ENCODE data around the gene GSTK1. TPM values are rescaled to one million over a fixed set of nuclear protein-coding genes. Genes with fewer than 3 reads are reported as not detected.

Gene GSTK1
- total and polyA plus RNA-seq, 2 of the 8 experiments (the other 6 are each of a cell fraction or from before 2014, with no cell fraction given), result 25.5 to 32.5 TPM

DNA sequence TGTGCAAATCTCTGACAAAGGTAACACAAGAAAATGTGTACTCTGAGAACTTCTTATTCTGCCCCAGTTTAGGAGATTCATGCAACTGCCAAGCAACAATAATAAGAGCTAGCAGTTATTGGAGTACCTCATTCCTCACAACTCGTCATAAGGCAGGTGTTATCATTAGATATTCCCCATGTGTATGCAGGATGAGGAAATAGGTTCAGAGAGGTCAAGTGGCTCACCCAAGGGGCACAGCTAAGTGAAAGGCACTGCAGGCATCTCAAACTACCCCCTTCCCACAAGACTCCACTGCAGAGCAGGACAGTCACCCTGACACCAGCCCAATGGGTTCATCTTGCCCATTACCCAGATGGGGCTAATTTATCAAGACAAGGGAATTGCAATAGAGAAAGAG lies 1.3 kb upstream of the GSTK1 start:
- 86% methylated on average over 1 of the region's 1 CpG; no CpG with 5 or more reads in 1 of the 2 experiments for WGBS, 2 experiments (ENCODE audit: extremely low coverage in 1 of 2, insufficient coverage in 1 of 2, insufficient read length in 1 of 2, insufficient replicate concordance in 2 of 2, low coverage in 1 of 2, low lambda C conversion rate in 2 of 2, missing lambda C conversion rate in 1 of 2)
- H2BK20ac ChIP-seq (ENCODE audit: low read length), result no peak overlapping the region
- H3K23ac ChIP-seq (ENCODE audit: insufficient read length), result no peak overlapping the region
- H3K14ac ChIP-seq (ENCODE audit: insufficient read length), result no peak overlapping the region
- no peak overlapping the region for H3K4ac ChIP-seq (replicated peaks; ENCODE audit: insufficient read length, low read depth, low read length)
- H3K9ac ChIP-seq (replicated peaks in 1 of 4; ENCODE audit: extremely low read depth in 1 of 4, low read depth in 3 of 4, low read length in 3 of 4), result no peak overlapping the region
- CTCF ChIA-PET (ENCODE audit: partially characterized antibody), result interaction anchor here (1.7 to 3.5 kb wide), 2 partner anchors 22 to 44 kb away, joined by 6 to 20 read pairs; no protein-coding TSS in a partner anchor
- no peak overlapping the region for H2BK15ac ChIP-seq (ENCODE audit: low read length)
- no peaks in the 10 kb centered on the region for H3K36me3 ChIP-seq (ENCODE audit: control insufficient read depth in 2 of 4, insufficient read depth in 4 of 4, low read length in 3 of 4)
- no peak overlapping the region for H4K8ac ChIP-seq (ENCODE audit: extremely low read depth, insufficient read depth, low read length)
- no peak overlapping the region for H4K5ac ChIP-seq (ENCODE audit: insufficient read length, low read depth, low read length)
- H3K79me1 ChIP-seq (ENCODE audit: low read depth, low read length), result no peaks in the 10 kb centered on the region
- no peaks in the 10 kb centered on the region for H3K9me3 ChIP-seq (ENCODE audit: insufficient read depth in 2 of 2, low read depth in 1 of 2, low read length in 1 of 2)
- H3K79me2 ChIP-seq (ENCODE audit: control insufficient read depth in 1 of 2, insufficient read depth in 2 of 2, low read length in 2 of 2), result no peaks in the 10 kb centered on the region
- POLR2A ChIA-PET (ENCODE audit: partially characterized antibody), result no interaction called here
- peaks cover 0 to 4% (median 0%) of the 10 kb centered on the region in 4 experiments; a peak in 2 of 7 replicates for H3K4me1 ChIP-seq (replicated peaks in 1 of 4; ENCODE audit: control insufficient read depth in 3 of 4, insufficient read depth in 4 of 4, low read length in 3 of 4)
- no peak overlapping the region for H2BK12ac ChIP-seq (ENCODE audit: low read depth, low read length)
- no peak overlapping the region for H3K4me2 ChIP-seq (ENCODE audit: insufficient read depth in 1 of 2, low read depth in 2 of 2, low read length in 2 of 2)
- no peak overlapping the region for H2BK120ac ChIP-seq (replicated peaks; ENCODE audit: low read depth, low read length)
- H2AK5ac ChIP-seq (ENCODE audit: low read depth, low read length), result no peak overlapping the region
- no peak overlapping the region for H3K56ac ChIP-seq (replicated peaks; ENCODE audit: insufficient read length, low read depth, low read length)
- H2BK5ac ChIP-seq (ENCODE audit: low read depth, low read length), result no peak overlapping the region
- no peak overlapping the region for H4K91ac ChIP-seq (replicated peaks; ENCODE audit: insufficient read length, low read length)
- H3K27ac ChIP-seq (ENCODE audit: low read depth, low read length), result no peak overlapping the region
- FAIRE-seq (no peak), DNase-seq (ENCODE audit: low read depth in 1 of 2, low spot score in 2 of 2) (no peak)
- H4K20me1 ChIP-seq (replicated peaks in 1 of 2; ENCODE audit: control insufficient read depth in 1 of 2, insufficient read depth in 2 of 2, low read length in 2 of 2), result no peaks in the 10 kb centered on the region
- peaks cover 2% of the 10 kb centered on the region; the same call in 1 of the 2 replicates for H3K23me2 ChIP-seq (ENCODE audit: low read depth, low read length)
- H3K27me3 ChIP-seq (replicated peaks in 1 of 4; ENCODE audit: control insufficient read depth in 3 of 4, extremely low read depth in 1 of 4, insufficient read depth in 3 of 4, low read length in 3 of 4), result peaks cover 0 to 3% (median 0%) of the 10 kb centered on the region in 4 experiments; a peak in 3 of 7 replicates
- no peak overlapping the region for H3K4me3 ChIP-seq (ENCODE audit: extremely low read depth in 1 of 4, insufficient read depth in 2 of 4, low read depth in 3 of 4, low read length in 4 of 4)
- H2AFZ ChIP-seq (ENCODE audit: low read length), result no peak overlapping the region
- H3K18ac ChIP-seq (ENCODE audit: extremely low read depth, low read length), result no peak overlapping the region
- TF ChIP-seq KDM4A (IDR thresholded peaks at IDR 0.05; ENCODE audit: low read depth, low read length, severe bottlenecking), result no peak
- no peak for TF ChIP-seq SP4 (IDR thresholded peaks at IDR 0.05; ENCODE audit: low read length)
- TF ChIP-seq, protein P1, sequence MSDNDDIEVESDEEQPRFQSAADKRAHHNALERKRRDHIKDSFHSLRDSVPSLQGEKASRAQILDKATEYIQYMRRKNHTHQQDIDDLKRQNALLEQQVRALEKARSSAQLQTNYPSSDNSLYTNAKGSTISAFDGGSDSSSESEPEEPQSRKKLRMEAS (IDR thresholded peaks at IDR 0.05), result no peak
- TF ChIP-seq CHD2 (IDR thresholded peaks at IDR 0.05; ENCODE audit: low read length), result no peak
- TF ChIP-seq TBP (IDR thresholded peaks at IDR 0.05; ENCODE audit: low read depth, low read length), result no peak
- TF ChIP-seq ZNF274 (IDR thresholded peaks at IDR 0.05; ENCODE audit: borderline replicate concordance, extremely low read depth, low read length), result no peak
- no peak for TF ChIP-seq TAF1 (IDR thresholded peaks at IDR 0.05; ENCODE audit: low read depth, low read length)
- TF ChIP-seq CEBPB (IDR thresholded peaks at IDR 0.05; ENCODE audit: low read depth, low read length), result no peak
- TF ChIP-seq SUZ12 (IDR thresholded peaks at IDR 0.05; ENCODE audit: low read length), result no peak
- no peak for TF ChIP-seq RXRA (IDR thresholded peaks at IDR 0.05; ENCODE audit: insufficient read depth, low read depth, low read length)
- TF ChIP-seq EZH2 (IDR thresholded peaks at IDR 0.05; ENCODE audit: low read depth, low read length, severe bottlenecking), result no peak
- TF ChIP-seq TEAD4 (IDR thresholded peaks at IDR 0.05; ENCODE audit: low read depth, low read length), result no peak
- TF ChIP-seq USF2 (IDR thresholded peaks at IDR 0.05; ENCODE audit: low read length), result no peak
- no peak for TF ChIP-seq CBX5 (IDR thresholded peaks at IDR 0.05; ENCODE audit: low read depth, low read length)
